ENCODE results near the gene GLI2.

GRCh38 chr2:120736202-120736623, 545 bp downstream of the GLI2 start:
- TF ChIP-seq POLR2AphosphoS5 (IDR thresholded peaks at IDR 0.05) (no peak), POLR2A (IDR thresholded peaks at IDR 0.05) (no peak), EP300 (IDR thresholded peaks at IDR 0.05) (no peak)
- TF ChIP-seq, protein P1, sequence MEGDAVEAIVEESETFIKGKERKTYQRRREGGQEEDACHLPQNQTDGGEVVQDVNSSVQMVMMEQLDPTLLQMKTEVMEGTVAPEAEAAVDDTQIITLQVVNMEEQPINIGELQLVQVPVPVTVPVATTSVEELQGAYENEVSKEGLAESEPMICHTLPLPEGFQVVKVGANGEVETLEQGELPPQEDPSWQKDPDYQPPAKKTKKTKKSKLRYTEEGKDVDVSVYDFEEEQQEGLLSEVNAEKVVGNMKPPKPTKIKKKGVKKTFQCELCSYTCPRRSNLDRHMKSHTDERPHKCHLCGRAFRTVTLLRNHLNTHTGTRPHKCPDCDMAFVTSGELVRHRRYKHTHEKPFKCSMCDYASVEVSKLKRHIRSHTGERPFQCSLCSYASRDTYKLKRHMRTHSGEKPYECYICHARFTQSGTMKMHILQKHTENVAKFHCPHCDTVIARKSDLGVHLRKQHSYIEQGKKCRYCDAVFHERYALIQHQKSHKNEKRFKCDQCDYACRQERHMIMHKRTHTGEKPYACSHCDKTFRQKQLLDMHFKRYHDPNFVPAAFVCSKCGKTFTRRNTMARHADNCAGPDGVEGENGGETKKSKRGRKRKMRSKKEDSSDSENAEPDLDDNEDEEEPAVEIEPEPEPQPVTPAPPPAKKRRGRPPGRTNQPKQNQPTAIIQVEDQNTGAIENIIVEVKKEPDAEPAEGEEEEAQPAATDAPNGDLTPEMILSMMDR (IDR thresholded peaks at IDR 0.05): no peak

Measured in upper lobe of left lung (tissue), 4 donors.